AG09309 (cell line): Measurements from ENCODE around the gene DLG3.

Experiments used
- DNase-seq: peaks from one replicate; pipeline ENCODE4 v3.0.0-alpha.2; 2010; ENCODE audit warnings: low read depth
- H3K4me3 ChIP-seq: 2 replicates; pipeline ENCODE4 v1.5.1; 2011; ENCODE audit warnings: mild to moderate bottlenecking, low read depth, low read length, moderate library complexity; ENCODE audit not compliant: control insufficient read depth
- TF ChIP-seq, protein P1 (sequence below): IDR thresholded peaks from 2 replicates; pipeline ENCODE4 v1.5.1; 2011; ENCODE audit warnings: mild to moderate bottlenecking, low read depth, low read length, inconsistent platforms; ENCODE audit not compliant: insufficient read depth, control insufficient read depth; ENCODE audit errors: missing control alignments

DLG3 gene

DNA sequence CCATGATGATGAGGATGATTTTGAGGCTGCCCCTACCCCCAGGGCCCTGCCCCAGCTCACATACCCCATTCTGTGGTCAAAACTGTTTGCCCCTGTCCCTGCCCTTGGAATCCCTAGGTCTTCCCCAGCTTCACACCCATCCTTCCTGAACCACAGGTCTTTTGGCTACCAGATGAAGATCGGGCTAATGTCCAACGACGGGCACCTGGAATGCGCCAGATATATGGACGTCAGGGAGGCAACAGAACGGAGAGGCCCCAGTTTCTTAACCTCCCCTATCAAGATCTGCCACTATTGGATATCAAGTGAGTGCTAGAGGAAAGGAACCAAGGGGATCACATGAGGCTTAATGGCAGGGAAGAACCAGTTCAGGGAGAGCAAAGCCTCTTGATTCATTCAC is 14.9 kb upstream of the DLG3 start:
- TF ChIP-seq, protein P1, sequence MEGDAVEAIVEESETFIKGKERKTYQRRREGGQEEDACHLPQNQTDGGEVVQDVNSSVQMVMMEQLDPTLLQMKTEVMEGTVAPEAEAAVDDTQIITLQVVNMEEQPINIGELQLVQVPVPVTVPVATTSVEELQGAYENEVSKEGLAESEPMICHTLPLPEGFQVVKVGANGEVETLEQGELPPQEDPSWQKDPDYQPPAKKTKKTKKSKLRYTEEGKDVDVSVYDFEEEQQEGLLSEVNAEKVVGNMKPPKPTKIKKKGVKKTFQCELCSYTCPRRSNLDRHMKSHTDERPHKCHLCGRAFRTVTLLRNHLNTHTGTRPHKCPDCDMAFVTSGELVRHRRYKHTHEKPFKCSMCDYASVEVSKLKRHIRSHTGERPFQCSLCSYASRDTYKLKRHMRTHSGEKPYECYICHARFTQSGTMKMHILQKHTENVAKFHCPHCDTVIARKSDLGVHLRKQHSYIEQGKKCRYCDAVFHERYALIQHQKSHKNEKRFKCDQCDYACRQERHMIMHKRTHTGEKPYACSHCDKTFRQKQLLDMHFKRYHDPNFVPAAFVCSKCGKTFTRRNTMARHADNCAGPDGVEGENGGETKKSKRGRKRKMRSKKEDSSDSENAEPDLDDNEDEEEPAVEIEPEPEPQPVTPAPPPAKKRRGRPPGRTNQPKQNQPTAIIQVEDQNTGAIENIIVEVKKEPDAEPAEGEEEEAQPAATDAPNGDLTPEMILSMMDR = no peak
- H3K4me3 ChIP-seq = no peak overlapping the region
- DNase-seq = no peak

DNA sequence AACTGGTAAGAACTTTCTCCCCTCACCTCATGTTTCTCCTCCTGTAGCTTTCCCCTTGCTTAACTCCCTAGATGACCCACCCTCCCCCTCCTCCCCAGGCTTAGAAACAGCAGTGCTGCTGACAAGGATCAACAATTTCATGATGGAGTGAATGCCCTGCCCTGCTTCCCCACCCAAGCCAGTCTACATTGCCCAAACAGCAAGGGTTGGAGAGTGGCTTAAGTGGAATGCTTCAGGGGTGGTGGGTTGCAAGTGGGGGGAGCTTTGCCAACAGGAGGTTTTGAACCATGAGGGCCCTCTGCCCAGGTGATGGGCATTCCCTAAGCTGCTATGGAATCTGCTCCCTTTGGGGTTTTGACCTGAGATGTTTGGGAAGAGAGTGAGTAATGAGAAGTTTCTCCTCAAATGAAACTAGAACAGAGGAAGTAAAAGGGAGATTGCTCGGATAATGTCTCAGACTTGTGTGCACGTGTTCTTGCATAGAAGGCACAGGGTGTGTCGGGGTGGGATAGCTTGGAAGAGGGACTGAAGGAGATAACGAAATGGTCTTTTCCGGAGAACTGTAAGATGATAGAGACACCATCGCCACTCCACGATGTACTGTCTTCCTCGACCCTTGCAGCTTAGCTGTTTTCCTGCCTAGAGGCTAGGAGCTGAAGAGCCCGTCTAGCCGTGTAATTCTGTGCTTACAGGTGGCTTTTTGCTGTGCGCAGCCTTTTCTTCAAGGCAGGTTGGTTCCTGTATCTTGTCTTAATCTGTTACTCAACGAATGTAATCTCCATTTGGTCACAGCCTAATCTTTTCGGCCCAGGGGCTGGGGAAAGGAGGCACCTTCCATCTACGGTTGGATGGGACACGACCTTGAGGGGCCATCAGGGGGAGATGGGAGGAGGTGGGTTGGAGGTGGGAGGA is 11.4 kb upstream of the DLG3 start:
- no peak for DNase-seq
- peak overlapping the region; percentile 65 for H3K4me3 ChIP-seq
- TF ChIP-seq, protein P1 = no peak

DNA sequence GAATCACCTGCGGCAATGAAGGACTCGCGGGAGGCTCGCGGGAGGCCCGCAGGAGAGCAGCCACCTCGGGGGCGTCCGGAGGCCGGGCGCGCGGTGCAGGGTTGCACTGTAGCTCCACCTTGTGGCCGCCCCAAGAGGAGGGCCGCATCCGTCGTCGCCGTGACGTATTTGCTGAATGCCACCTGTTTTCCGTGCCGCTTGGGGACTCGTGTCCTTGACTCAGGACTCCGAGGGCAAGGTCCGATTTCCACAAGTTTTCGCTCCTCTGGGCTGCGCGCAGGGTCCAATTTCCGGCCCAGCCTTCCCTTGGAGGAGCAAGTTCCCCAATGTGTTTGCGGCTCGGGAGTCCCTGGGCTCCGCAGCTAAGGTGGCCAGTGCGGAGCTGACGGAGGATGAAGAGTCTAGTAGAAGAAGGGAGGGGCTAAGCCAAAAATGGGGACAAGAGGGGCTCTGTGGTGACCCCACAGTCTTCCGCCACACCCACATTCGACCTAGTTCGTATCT is 10.7 kb upstream of the DLG3 start:
- DNase-seq = no peak
- peak overlapping the region; percentile 65 for H3K4me3 ChIP-seq
- TF ChIP-seq, protein P1 = peak; percentile 75

DNA sequence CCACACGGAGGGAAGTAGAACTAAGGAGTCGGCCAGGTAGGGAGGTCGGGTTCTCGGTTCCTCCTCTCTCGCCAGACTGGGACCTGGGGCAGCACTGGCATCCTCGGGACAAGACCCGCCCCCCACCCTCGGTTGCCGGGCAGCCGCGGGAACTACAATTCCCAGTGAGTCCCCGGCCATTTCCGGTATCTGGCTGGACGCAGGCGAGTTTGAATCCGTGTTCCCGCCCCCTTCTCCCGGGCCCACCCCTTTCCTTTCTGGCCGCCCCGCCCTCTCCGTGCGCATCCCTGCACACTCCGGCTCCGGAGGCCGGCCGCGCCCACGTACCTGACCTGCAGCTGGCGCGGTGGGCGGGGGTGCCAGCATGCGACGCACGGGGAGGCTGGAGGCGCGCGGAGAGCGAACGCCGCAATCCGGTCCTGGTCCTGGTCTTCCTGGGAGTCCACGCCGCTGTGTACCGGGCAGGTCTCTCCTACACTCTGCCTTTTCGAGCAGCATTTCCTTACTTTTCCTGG is 10.2 kb upstream of the DLG3 start:
- peak; percentile 17 for DNase-seq
- H3K4me3 ChIP-seq = peak overlapping the region; percentile 65
- TF ChIP-seq, protein P1 = no peak

DNA sequence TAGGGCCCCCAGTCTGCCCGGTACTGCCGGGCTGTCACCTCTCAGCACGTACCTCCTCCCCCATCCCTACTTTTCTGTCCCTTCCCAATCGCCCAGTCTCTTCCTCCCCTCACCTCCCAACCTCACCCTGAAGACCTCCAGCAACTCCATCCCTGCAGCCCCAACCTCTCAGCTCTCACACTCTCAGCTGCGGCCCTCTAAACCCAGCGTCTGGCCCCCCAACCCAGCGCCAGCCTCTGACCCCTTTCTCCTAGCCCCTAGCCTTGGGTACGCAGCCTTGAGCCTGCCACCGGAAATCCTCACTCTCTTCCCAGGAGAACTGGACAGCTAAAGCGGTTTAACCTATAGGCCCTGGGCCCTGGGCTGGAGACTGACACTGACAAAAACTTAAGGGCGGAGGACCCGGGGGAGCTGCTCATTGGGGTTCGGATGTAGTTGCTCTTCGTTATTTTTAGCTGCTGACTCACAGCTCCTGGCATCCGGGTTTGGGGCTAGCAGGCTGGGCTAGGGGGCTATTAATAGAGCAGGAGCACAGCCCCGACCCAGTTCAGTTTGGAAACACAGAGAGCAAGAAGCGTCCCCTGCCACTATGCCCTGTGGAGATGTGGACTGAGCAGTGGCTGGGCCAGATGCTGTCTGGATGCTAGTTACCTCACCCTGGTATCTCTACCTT is 9.6 kb upstream of the DLG3 start:
- no peak for DNase-seq
- peak overlapping the region; percentile 65 for H3K4me3 ChIP-seq
- TF ChIP-seq, protein P1 = no peak

DNA sequence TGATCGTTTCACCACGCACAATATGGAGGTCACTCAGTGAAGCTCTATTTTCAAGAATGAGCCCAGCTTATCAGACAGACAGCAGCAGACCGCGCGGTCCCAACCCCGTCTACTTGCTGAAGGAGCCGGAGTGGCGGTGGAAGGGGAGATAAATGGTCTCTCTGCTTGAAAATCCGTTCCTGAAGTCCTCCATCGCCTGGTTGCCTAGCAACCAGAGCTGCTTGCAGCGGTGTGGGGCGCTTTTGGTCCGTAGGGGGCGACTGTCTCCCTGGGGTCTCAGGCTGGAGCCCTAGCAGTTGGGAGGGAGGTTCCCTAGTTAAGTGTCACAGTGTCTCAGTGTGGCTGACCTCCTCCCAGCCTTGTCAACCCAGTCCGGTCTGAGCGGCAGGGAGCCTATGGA is 8.3 kb upstream of the DLG3 start:
- TF ChIP-seq, protein P1 = no peak
- no peak overlapping the region for H3K4me3 ChIP-seq
- DNase-seq = no peak
